Measurements from ENCODE around the gene LGALSL. TPM values are rescaled to one million over a fixed set of nuclear protein-coding genes. Genes with fewer than 3 reads are reported as not detected.
A peak's percentile ranks its signal among the peaks of the same experiment; 100 is the strongest.

The LGALSL gene
- total RNA-seq, 1 donor from 2014 or later = 18.6 TPM

- peak; percentile 37 for ATAC-seq
- DNase-seq (ENCODE audit: low spot score) = no peak
- intact Hi-C loops (cut with DNase I) = loop anchor here (5.0 to 10.0 kb wide), 2 partner anchors 155 to 443 kb away; no protein-coding TSS in a partner anchor
These were observed 33.5 kb downstream of the LGALSL start for GRCh38 chr2:64487256-64488049.

GRCh38 chr2:64488050-64488974, 34.4 kb downstream of the LGALSL start:
- DNase-seq (ENCODE audit: low spot score) (peak; percentile 90), ATAC-seq (peak; percentile 76)
- intact Hi-C loops (cut with DNase I) = loop anchor here (5.0 to 10.0 kb wide), 2 partner anchors 156 to 444 kb away; no protein-coding TSS in a partner anchor

- no peak for ATAC-seq
These were observed 35.3 kb downstream of the LGALSL start for GRCh38 chr2:64489081-64489751.

GRCh38 chr2:64491426-64491825, 37.5 kb downstream of the LGALSL start:
- DNase-seq (ENCODE audit: low spot score) (no peak), ATAC-seq (no peak)
- intact Hi-C loops (cut with DNase I) = loop anchor here (10.0 kb wide), 1 partner anchor 817 kb away; no protein-coding TSS in a partner anchor

More at GRCh38 chr2:64489081-64489751, 35.3 kb downstream of the LGALSL start:
- no peak for DNase-seq (ENCODE audit: low spot score)
- intact Hi-C loops (cut with DNase I) = loop anchor here (5.0 to 10.0 kb wide), 2 partner anchors 157 to 444 kb away; no protein-coding TSS in a partner anchor

- intact Hi-C loops (cut with DNase I) = loop anchor here (10.0 kb wide), 1 partner anchor 817 kb away; no protein-coding TSS in a partner anchor
- DNase-seq (ENCODE audit: low spot score) = no peak
These were observed 38.3 kb downstream of the LGALSL start for GRCh38 chr2:64492272-64492671.

GRCh38 chr2:64492821-64493220, 38.9 kb downstream of the LGALSL start:
- DNase-seq (ENCODE audit: low spot score) (no peak), ATAC-seq (no peak)
- intact Hi-C loops (cut with DNase I) = loop anchor here (10.0 kb wide), 1 partner anchor 818 kb away; no protein-coding TSS in a partner anchor

More at GRCh38 chr2:64492272-64492671, 38.3 kb downstream of the LGALSL start:
- no peak for ATAC-seq

DNA sequence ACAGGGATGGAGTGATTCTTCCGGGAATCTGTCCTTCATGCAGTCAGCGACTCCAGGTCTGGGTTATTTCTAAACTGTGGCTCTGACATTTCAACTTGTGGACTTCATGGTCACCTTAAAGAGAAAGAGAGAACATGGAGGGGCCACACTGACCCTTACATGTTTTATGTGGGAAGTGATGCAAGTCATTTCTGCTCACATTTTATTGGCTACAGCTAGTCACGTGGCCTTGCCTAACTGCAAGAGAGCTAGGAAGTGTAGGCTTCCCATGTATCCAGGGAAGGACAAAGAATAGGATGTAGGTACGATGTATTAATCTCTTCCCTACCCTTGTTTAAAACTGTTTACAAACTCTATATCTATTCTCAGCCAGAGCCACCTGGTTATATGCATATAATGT, 39.8 kb downstream of the LGALSL start:
- ATAC-seq = no peak
- intact Hi-C loops (cut with DNase I) = loop anchor here (10.0 kb wide), 1 partner anchor 819 kb away; no protein-coding TSS in a partner anchor

DNA sequence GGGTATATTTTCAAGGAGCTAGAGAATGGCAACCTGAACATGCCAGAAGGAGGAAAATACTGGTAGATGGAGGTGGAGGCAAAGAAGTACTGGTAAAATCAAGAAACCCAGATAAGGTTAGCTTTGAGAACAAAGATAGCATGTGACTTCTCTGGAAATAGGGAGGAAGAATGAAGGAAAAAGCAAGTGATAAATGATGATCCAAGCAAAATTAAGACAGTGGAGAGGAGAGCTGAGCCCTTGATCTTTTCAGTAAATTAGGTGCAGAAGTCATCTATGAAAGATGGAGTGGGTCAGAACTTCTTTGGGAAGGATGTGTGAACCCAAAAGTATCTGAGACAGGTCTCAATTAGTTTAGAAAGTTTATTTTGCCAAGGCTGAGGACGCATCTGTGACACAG, 44.5 kb downstream of the LGALSL start:
- intact Hi-C loops (cut with DNase I) = loop anchor here (10.0 kb wide), 1 partner anchor 824 kb away; no protein-coding TSS in a partner anchor
- DNase-seq (ENCODE audit: low spot score) = no peak
- no peak for ATAC-seq

More for the DNA sequence above, 39.8 kb downstream of the LGALSL start:
- DNase-seq (ENCODE audit: low spot score) = no peak

- ATAC-seq = no peak
- intact Hi-C loops (cut with DNase I) = no loop called here
- no peak for DNase-seq (ENCODE audit: low spot score)
These were observed 46.6 kb downstream of the LGALSL start for GRCh38 chr2:64500549-64500948.

- DNase-seq (ENCODE audit: low spot score) (no peak), ATAC-seq (no peak)
- intact Hi-C loops (cut with DNase I) = no loop called here
These were observed 48.0 kb downstream of the LGALSL start for GRCh38 chr2:64501946-64502345.

DNA sequence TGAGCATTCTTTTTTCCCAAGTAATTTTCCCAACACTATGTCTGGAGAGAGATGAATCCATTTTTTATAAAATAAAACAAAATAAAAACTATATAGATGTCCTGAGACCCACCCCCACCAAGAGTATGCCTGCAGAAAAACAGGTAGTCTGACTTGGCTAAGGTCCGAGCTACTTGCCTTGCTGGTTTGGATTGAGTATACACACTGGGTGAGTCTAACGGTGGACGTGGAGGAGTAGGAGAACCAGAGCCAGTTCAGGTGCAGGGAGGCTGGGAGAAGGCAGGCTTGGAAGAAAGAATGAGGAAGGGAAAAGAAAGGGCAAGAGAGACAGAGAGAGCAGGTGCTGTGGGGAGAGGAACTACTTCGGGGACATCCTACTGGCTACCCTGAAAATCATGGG, 48.9 kb downstream of the LGALSL start:
- DNase-seq (ENCODE audit: low spot score) = no peak
- ATAC-seq = no peak
- intact Hi-C loops (cut with DNase I) = no loop called here

DNA sequence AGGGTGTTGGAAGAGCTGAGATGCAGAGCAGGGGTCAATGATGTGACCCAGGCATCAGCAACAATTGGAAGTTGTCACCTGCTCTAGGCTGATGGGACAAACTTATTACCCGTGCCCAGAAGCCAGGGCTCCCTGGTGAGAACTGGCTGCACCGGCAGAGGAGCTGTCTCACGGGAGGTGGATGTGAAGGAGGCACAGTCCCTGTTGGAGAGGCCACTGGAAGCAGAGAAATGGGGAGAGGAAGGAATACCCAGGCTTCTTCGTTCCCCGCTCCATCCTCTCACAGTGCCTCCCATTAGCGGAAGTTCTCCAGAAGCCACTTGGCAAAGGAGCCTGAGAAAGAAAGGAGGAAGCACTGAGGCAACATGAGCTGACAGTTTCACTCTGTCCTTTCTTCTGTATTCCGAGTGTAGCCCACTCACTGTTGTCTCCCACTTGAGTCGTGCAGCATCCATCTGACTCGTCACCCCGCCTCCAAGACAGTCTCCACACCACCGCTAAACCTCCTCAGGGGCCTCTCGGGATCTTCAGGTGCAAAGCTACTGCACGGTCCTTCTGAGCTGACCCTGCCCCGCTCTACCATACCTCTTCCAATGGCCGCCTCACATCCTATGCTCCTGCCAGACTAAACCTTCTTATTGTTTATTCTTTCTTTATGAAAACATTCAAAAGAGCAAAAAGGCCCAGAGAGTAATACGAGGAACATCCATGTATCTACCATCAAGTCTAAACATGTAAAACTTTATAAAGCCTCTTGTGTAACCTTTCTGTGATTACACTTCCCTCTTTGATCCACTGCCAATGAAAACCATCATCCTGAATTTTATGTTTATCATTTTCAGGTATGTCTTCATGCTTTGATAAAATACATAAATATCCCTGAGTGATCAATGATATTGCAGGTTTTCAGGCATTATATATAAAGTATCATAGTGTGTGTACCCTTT, 51.1 kb downstream of the LGALSL start:
- ATAC-seq (no peak), DNase-seq (ENCODE audit: low spot score) (no peak)
- intact Hi-C loops (cut with DNase I) = no loop called here

- intact Hi-C loops (cut with DNase I) = no loop called here
- DNase-seq (ENCODE audit: low spot score) (no peak), ATAC-seq (no peak)
These were observed 52.7 kb downstream of the LGALSL start for GRCh38 chr2:64506686-64507085.

Other genes starting within 250 kb of the LGALSL start
- gene AFTPH, start 70.2 kb downstream of the LGALSL start, total RNA-seq = 31.6 TPM
- 25.5 TPM for gene SERTAD2, start 199.8 kb downstream of the LGALSL start, total RNA-seq

Data from sciatic nerve (tissue), 2 donors.